GM19455 (cell line): ENCODE data around the gene OLFM1.

Experiments
- ATAC-seq: cut with Tn5 transposase; IDR thresholded peaks from one replicate; pipeline ENCODE4 v1.9.1; 2021; ENCODE audit not compliant: unreplicated experiment

The OLFM1 gene

GRCh38 chr9:135130207-135130976 lies 42.9 kb downstream of the OLFM1 start:
- ATAC-seq: no peak

- ATAC-seq: no peak
These were observed 44.0 kb downstream of the OLFM1 start for GRCh38 chr9:135131488-135131887.

- ATAC-seq: no peak
These were observed 44.5 kb downstream of the OLFM1 start for GRCh38 chr9:135132008-135132407.

GRCh38 chr9:135134268-135135022 lies 47.0 kb downstream of the OLFM1 start:
- no peak for ATAC-seq

GRCh38 chr9:135135171-135135928 lies 47.9 kb downstream of the OLFM1 start:
- ATAC-seq: no peak

GRCh38 chr9:135135929-135136315 lies 48.5 kb downstream of the OLFM1 start:
- ATAC-seq: no peak

GRCh38 chr9:135136481-135136880 lies 49.0 kb downstream of the OLFM1 start:
- ATAC-seq: no peak

- no peak for ATAC-seq
These were observed 49.7 kb downstream of the OLFM1 start for GRCh38 chr9:135136991-135137832.

- ATAC-seq: no peak
These were observed 50.8 kb downstream of the OLFM1 start for GRCh38 chr9:135138078-135138855.

GRCh38 chr9:135139366-135139959 lies 52.0 kb downstream of the OLFM1 start:
- no peak for ATAC-seq

- no peak for ATAC-seq
These were observed 53.8 kb downstream of the OLFM1 start for GRCh38 chr9:135141183-135141774.

- no peak for ATAC-seq
These were observed 57.2 kb downstream of the OLFM1 start for GRCh38 chr9:135144581-135145170.

GRCh38 chr9:135145312-135145711 lies 57.8 kb downstream of the OLFM1 start:
- ATAC-seq: no peak

- no peak for ATAC-seq
These were observed 58.8 kb downstream of the OLFM1 start for GRCh38 chr9:135146241-135146640.

- ATAC-seq: no peak
These were observed 59.5 kb downstream of the OLFM1 start for GRCh38 chr9:135146766-135147473.

GRCh38 chr9:135147474-135147805 lies 60.0 kb downstream of the OLFM1 start:
- no peak for ATAC-seq

GRCh38 chr9:135147938-135148337 lies 60.5 kb downstream of the OLFM1 start:
- no peak for ATAC-seq

- ATAC-seq: no peak
These were observed 60.9 kb downstream of the OLFM1 start for GRCh38 chr9:135148386-135148785.
